GM21717 (cell line): ENCODE data around the gene INSC.
"Not testable (repeated sequence)": the region's sequence is repeated elsewhere in the genome, so short reads cannot be mapped to it uniquely, and the experiment has no call there.

Source experiments
- ATAC-seq: cut with Tn5 transposase; IDR thresholded peaks from one replicate; pipeline ENCODE4 v1.9.1; 2021; ENCODE audit warnings: mild to moderate bottlenecking, moderate library complexity; ENCODE audit not compliant: unreplicated experiment

Gene INSC

GRCh38 chr11:15114501-15115475, at the start of gene INSC:
TSS of gene INSC (plus strand) at chr11:15114923. CDS start at chr11:15149175, 34,252 bp downstream.
- no peak for ATAC-seq

DNA sequence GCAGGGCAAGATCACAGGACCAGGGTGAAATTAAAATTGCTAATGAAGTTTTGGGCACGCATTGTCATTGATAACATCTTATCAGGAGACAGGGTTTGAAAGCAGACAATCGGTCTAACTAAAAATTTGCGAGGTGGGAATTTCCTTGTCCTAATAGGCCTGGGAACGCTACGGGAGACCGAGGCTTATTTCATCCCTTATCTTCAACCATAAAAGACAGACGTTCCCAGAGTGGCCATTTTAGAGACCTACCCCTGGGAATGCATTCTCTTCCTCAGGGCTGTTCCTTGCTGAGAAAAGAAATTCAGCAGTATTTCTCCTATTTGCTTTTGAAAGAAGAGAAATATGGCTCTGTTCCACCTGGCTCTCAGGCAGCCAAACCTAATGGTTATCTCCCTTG, 45.0 kb upstream of the INSC start:
- not testable (repeated sequence) for ATAC-seq

GRCh38 chr11:15071556-15072255, 43.0 kb upstream of the INSC start:
- ATAC-seq, result no peak

DNA sequence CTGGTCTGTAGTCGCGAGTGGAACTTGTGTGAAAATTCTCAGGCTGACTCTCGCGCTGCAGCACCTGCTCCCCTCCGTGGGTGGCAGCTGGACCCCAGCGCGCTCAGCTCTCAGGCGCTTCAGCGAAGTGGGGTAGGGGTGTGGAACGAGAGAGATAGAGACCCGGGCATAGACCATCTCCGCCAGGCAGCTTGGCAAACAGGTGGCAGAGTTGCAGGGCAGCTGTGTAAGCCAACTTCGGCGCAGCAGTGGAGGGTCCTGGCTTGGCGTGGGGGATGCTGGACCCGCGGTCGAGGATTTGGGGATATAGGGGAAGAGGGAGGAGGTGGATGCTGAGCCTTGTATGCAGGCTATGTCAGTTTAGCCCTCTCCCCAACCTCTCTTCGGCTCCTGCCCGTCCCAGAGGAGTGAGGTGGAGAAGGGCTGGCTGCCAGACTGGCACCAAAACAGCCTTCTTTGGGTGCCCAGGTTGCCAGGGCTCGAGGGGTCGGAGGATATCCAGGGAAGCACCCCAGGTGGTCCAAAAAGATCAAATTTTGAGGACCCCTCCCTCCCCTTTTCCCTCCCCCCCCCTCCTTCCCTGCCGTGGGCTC, 42.1 kb upstream of the INSC start:
- ATAC-seq, result no peak

DNA sequence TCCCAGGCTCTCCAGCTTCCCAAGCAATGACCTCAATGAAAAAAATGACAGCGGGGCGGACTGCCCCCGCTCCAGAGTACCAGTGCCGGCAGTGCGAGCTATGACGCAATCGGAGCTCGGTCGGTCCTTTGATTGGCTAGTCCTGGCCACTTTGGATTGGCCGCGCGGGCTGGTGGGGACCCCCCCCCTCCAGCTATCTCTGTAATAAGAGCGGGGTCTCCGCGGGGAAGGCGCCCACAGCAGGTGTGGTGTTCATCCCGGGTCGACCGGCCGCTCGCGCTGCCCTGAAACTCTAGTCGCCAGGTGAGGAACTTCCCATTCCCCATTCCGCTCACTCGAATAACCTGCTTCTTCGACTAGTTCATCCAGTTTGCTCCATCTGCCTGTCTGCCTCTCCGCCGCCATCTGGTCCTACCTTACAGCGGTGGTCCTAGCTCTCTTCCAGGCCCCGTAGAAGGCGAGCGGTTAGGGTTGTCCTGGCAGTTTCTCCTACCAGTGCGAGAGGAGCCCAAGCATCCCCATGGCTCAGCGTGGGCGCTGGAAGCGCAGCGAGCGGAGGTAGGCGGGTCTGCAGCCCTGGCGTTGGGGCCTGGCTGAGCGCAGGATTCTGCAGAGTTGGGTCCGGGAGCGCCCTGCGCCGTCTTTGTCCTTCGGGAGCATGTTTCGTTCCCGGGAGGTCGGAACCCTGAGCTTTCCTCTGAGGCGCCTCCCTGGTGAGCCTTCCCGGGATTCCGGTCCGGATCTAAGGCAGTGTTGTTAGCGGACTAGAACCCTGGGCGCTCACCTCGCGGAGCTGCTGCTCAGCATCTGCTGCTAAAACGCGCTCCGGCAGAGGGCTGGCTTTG, 41.1 kb upstream of the INSC start, which contains the start of gene CALCB:
CALCB (plus strand) TSS at position 233 of the 845 bp plus-strand sequence. CDS start 1,126 bp downstream, outside the sequence.
- no peak for ATAC-seq

- peak; percentile 96 for ATAC-seq
Observed at GRCh38 chr11:15074206-15075161, 40.2 kb upstream of the INSC start.

- no peak for ATAC-seq
Observed at GRCh38 chr11:15075162-15075526, 39.6 kb upstream of the INSC start.

GRCh38 chr11:15091175-15091574, 23.5 kb upstream of the INSC start:
- ATAC-seq, result no peak

DNA sequence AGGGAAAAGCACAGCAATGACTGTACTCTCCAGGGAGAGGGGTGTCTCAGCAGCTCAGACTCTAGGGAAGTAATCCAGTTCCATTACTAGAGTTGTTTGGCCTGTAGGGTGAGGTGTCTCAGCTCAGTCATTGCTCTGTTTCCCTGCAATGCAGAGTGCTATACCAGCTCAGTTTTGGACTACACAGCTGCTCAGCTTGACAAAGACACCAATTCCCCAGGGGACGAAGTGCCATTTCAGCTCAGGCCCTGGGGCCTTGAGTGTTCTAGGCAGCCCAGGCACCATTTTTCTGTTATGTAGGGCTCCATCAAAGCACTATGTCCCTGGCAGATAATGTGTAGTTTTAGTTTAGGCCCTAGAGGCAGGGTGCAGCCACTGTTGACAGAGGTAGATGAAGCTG, 23.1 kb upstream of the INSC start:
- no peak for ATAC-seq

DNA sequence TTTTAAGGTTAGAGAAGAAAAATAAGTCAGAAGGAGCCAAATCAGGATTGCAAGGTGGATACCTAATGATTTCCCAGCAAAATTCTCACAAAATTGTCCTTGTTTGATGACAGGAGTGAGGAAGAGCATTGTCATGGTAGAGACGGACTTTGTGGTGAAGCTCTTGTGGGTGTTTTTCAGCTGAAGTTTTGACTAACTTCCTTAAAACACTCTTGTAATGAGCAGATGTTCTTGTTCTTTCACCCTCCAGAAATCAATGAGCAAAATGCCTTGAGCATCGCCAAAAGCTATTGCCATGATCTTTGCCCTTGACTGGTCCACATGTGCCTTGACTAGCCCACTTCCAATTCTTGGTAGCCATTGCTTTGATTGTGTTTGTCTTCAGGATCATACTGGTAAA, 21.3 kb upstream of the INSC start:
- ATAC-seq, result peak; percentile 87

- no peak for ATAC-seq
Observed at GRCh38 chr11:15095736-15096228, 18.9 kb upstream of the INSC start.

DNA sequence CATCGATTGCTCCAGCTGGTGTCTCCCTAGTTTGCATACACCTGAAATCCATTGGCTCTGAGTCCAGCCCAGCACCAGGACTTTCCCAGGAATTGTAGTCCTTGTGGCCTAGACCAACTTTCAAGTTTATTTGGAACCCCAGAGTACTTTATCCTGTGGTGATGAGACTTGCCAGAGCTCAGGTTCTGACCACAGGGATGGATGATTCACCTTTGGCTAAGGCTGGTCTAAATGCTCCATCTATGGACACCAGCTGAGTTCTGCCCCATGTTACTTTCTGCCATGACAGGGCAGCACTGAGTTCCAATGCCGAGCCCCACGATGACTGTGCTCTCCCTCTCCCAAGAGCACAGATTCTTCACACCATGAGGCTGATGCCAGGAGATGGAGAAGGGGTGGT, 17.3 kb upstream of the INSC start:
- ATAC-seq, result no peak

DNA sequence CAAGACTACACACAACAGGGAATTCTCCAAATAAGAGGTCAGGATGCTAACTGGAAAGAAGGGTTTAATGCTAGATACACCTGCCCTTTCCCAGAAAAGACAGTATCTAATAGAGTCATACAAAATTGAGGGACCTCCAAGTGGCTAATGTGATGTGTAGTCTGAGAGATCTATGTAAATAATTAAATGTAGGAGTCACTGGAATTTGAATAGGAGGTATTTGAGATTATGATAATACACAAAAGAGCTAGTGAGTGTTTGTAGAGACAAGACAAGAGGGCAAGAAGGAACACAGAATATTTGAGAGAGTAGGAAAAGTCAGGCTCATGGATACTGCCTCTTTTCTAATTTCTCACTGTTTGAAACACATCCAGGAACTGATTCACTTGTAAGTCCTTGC, 15.5 kb upstream of the INSC start:
- ATAC-seq, result no peak

DNA sequence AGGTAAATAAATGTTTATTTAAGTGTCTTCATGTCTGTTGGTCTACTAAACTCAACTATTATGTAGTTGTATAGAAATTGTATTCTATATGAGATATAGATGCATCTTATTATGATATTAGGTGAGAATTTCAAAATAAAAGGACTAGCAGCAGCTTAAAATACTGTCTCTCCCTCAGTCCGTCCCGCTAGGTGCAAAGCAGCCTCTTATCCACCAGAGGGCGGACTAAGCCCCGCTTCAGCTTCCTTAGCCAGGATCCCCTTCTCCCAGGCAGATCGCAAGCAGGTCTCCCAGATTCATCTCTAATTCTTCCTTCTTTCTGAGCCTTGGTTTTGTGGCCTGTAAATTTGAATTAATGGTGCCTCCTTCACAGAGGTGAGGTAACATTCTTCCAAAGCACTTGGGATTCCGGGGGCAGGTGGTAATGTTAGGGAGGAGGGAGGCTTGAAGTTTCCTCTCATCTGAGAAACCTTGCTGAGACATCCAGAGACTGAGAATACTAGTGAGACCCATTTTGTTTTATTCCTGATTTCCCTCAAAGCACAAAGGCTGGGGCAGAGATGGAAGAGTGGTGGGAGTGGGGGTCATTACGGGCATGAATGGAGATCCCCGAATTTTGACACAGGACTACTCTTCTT, 13.5 kb upstream of the INSC start:
- ATAC-seq, result no peak

- ATAC-seq, result no peak
Observed at GRCh38 chr11:15104166-15104565, 10.6 kb upstream of the INSC start.

- no peak for ATAC-seq
Observed at GRCh38 chr11:15106201-15106965, 8.3 kb upstream of the INSC start.

DNA sequence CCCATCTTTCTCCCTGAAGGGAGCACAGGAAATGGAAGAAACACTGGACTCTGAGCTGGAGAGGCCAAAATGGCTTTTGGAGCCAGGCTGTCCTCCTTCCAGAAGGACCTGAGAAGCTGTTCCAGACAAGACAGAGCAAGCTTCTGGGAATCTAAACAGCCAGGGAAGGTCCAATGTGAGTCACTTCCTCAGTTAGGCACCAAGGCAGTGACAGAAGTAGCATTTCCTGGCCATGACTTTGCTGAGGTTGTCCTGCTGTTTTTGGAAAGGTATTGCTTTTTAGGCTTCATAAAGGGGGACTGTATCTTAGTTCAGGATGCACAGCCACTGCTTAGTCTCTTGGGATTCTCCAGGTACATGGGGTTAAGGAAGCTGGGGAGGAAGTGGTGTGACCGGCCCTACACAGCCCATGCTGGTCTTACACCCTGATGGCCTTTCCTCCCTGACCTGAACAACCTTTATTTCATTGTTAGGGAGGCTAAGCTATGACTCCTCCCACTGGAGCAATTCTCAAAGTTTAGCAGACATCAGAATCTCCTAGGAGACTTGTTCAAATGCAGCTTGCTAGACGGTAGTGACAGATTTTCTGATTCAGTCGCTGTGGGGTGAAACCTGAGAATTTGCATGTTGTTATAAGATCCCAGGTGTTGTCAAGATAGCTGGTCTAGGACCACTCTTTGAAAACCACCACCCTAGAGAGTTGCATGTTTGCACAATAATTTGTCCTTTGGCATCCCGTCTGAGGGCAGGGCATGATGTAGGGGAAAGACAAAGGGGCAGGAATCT, 6.8 kb upstream of the INSC start:
- peak; percentile 83 for ATAC-seq
